NCI-H128 (cell line): ENCODE measurements around the gene TBC1D1.

Experiments used
- DNase-seq: peaks from one replicate; lab custom pipeline; 2025; ENCODE audit not compliant: unreplicated experiment; lab: John Stamatoyannopoulos, UW

Gene TBC1D1

DNA sequence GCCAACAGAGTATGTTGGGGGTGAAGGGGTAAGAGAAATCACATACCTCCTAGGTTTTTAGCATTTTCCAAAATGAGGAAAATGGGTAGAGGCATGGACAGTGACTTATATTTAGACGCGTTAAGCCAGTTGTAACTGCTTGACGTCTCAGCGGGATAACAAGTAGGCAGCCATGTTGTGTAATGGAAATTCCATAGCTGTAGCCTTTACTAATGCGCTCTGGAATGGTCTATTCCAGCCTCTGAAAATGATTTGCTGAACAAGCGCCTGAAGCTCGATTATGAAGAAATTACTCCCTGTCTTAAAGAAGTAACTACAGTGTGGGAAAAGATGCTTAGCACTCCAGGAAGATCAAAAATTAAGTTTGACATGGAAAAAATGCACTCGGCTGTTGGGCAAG is 204.8 kb downstream of the TBC1D1 start:
- DNase-seq: no peak

DNA sequence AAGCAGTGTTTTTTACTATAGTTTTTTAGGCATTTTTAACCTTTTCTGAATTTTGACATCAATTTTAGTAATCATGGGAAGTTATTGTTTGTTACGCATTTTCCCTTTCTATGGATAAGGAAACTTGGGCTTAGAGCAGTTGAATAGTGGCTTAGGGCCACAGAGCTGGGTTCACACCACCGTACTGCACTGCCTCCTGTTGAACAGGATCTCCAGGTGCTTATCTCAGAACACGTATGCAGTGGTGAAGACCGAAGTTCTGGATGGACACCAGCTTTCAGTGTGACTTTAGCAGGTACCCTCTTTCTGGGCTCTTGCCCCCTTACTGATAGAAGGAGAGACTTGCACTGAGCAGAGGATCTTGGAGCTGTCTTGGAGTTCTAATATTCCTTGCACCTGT is 206.9 kb downstream of the TBC1D1 start:
- DNase-seq: no peak

DNA sequence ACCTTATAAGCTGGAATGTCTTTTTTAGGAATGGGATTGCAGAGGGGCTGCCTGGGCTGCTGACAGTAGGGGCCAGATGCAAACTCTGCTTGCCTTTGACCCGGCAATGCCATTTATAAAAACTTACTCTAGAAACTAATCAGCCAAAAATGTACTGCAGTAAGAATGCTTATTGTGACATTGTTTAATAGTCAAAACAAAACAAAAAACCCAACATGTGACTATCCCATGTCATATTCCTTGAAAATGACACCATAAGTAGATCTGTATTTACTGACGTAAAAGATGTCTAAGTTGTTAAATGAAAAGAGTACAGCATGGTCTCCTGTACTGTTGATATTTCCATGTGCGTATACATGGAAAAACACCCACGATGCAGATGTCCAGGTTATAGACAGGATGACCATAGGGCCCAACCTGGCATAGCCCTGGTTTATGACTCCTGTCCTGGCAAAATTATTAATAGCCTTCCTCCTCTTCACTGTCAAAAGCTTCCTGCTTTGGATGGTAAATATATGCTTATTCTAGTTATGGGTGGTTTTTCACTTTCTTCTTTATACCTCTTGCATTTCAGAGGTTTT is 208.2 kb downstream of the TBC1D1 start:
- no peak for DNase-seq

DNA sequence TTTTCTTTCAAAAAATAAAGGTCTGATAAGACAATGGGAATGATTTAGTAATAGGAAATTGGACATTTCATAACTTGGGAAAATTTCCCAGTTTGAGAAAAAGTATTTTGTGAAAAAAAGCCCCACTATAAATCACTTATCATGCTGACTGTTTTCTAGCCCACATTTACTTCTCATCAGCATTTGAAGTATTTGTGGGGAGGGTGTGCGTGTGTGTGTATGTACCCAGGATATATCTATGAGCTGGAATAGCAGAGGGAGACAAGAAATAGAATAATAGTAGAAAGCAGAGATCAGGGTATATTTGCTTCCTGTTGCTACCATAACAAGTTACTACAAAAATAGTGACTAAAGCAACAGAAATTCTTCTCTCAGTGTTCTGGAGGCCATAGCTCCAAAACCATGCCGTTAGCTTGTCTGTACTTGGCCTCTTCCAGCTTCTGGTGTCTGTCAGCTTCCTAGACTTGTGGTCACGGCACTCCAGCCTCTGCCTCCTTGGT is 209.1 kb downstream of the TBC1D1 start:
- no peak for DNase-seq

DNA sequence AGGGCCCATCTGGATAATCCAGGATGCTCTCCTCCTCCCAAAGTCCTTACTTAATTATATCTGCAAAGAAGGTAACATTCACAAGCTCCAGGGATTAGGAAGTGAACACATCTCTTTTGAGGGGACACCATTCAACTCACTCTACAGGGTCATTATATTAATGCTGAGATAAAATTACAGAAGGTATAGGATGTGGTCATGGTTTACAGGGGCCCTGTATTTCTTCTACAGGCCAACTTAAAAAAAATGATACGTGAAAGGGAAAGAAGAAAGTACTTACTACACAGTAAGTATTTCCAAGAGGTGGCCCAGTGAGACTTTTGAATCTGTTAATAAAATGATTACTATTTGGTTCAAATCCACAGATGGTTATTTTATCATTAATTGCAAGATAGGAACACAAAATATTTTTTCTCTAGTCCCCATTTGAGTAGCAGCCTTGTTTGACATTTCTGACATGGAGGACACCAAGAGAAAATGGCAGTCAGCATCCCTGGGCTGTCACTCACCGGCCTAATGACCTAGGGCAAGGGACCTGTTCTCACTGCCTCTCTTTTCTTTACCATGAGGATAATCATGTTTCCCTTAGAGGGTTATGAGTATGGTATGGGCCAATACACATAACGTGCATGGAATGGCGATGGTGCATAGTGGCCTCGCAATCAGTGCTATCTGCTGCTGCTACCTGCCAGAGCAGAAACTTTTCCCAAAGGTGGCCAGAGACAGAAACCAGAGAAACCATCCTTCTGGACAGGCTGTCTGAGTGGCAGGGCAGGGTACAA is 209.8 kb downstream of the TBC1D1 start:
- no peak for DNase-seq

DNA sequence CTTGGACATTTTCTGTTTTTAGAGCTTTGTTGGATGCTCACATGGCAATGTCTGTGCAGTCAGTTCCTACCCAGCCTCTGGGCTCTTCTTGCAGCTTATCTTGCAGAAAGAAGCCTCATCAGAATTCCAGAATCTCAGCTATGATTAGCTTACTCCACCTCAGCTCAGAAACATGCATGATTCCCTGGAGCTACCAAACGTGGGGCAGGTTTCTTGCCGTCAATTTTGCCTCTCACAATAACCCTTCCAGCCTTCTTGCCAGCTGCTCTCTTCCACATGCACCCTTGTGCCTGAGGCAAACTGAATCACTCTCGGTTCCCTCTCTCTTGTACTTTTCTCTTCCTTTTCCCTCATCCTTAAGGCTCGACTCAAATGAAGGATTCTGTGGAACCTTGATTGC is 210.7 kb downstream of the TBC1D1 start:
- no peak for DNase-seq

DNA sequence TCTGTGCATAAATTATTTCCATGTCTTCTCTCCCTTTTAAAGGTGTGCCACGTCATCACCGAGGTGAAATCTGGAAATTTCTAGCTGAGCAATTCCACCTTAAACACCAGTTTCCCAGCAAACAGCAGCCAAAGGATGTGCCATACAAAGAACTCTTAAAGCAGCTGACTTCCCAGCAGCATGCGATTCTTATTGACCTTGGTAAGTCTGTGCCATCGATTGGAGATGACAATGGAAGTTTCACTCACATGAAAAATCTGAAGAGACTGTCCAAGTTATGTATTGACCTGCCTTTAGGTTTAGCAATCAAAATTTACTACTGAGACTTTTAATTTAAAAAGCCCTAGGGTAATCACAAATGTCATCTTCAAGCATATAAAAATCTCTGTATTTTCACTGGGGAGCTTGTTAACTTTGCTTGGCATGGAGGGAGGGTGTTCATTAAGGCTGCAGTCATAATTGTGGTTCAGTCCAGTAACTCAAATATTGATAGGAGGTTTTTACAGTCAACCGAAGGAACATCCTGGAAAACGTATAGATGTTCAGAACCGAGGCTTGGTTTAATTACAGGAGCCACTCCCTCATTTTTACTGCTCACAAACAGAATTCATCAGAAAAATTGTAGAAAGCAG is 212.2 kb downstream of the TBC1D1 start:
- no peak for DNase-seq

DNA sequence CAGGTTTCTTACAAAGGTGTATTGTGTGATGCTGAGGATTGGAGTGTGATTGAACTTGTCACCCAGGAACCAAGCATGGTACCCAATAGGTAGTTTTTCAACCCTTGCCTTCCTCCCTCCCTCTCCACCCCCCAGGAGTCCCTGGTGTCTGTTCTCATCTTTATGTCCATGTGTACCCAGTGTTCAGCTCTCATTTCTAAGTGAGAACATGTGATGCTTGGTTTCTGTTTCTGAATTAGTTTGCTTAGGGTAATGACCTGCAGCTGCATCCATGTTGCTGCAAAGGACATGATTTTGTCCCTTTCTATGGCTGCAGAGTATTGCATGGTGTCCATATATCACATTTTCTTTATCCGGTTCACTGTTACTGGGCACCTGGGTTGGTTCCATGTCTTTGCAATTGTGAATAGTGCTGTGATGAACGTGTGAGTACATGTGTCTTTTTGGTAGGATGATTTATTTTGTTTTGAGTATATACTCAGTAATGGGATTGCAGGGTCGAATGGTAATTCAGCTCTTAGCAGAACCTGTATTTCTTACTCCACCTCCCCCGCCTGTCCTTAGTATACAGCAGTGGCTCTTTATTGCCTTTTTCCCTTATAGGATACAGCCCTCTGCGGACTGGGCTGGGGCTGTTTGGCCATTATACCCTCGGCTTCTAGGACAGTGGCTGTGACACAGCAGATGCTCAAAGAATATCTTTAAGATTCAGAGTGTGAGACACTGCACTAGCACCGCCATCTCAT is 214.8 kb downstream of the TBC1D1 start:
- DNase-seq: no peak

DNA sequence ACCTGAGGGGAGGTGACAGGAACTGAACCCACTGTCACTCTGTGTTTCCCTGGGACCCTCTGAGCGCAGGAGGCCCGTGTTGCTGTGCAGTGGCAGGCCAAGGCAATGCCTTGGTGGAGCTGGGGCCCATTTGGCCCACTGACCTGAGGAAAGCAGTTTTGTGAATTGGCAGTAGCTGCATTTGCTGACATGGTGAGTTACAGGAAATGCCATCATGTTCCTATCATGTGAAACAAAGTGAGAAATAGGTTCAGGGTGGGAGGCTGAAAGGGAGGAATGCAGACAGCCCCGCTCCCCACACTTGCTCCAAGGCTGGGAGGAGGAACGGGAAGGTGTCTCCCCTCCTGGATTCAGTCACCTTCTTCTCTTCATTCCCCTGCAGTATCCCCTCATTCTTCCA is 215.4 kb downstream of the TBC1D1 start:
- DNase-seq: no peak

DNA sequence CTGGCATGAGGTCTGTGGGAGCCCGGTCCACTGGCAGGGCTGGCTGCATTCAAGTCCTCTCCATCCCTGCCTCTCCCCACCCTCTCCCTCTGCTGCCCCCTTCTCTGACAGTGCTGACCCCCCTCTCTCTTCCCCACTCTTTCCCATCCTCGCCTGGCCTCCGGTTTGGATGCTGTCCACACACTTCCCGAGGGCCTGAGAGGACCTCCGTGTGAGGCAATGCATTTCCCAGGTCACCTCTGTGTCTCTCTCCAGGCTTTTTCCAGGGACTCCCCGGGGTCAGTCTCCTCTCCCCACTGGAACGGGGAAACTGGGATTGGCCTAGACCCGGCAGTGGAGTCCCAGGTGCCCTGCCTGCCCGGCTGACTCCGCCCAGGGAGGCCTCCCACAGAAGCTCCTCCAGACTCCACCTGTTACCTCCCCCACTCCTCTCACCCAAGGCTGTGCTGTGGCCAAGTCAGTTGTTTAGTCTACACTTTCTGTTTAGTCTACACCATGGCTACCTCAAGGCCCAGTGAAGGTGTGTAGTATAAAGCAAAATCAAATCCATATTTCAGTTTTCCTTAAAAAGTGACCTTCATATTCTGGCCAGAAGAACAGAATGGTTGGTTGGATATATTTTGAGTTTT is 216.1 kb downstream of the TBC1D1 start:
- DNase-seq: no peak

DNA sequence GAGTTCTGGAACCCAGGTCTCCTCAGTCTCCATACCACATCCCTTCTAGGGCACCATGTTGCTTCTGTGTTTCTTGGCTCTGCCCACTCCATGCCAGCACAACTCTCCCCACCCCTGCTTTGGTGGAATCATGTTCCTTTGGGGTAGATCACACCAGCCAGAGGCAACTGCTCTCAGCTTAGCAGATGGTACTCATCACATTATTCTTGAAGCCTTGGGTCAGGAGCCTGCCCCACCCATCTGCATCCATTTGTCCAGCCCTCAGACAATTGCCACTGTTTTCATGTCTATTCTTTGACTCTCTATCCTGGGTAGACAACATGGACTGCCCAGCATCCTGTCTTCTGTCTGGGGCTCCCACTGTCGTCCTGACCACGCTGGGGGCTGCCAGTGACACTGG is 216.9 kb downstream of the TBC1D1 start:
- DNase-seq: no peak

DNA sequence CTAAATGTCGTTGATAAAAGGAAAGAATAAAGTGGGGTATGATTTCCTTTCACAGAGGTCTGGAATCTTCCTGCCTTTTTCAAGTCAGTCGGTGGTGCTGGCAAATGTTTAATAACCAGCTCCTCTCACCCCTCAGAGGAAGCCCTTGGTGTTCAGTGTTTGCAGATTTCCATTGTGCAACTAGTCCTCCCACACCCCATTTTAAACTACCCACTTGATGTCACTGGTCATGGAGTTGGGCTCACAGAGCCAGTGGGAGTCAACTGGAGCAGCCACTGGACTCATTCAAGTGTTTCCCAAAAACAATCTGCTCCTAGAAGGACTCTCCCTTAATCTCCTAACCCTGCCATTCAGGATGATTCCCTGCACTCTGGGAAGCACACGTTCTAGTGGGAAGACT is 218.5 kb downstream of the TBC1D1 start:
- no peak for DNase-seq

DNA sequence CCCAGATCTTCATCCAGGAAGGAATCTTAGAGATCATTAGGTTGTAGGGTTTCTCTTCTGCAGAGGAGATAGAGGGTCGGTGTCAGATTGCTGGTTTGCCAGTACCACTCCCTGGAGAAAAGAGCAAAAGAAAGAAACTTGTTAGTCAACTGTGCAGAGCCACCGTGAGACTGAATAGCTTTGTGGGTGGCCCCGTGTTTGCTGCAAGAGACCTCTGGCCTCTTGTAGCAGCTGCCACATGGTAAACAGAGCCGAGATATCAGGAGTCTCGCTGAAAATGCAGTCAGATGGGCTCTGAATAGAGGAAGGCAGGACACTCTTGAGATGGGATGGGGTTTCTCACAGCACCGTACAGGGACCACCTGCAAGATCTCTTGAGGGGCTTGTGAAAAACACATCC is 219.0 kb downstream of the TBC1D1 start:
- DNase-seq: no peak

DNA sequence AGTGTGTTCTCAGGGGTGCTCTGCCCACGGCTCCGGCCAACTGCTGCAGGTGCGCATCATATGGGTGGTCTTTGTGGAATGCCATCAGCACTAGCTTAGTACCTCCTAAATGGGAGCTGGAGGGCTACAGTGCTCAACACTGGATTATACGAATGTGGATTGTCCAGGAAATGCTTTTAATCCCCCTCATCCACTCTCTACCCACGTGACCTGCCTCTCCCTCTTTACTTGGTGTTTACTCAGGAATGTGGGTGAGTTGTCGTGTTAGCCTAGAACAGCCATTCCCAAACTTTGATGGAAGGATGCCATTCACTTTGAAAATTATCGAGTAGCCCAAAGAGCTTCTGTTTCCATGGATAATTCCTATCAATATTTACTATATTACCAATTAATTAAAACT is 220.1 kb downstream of the TBC1D1 start:
- no peak for DNase-seq

DNA sequence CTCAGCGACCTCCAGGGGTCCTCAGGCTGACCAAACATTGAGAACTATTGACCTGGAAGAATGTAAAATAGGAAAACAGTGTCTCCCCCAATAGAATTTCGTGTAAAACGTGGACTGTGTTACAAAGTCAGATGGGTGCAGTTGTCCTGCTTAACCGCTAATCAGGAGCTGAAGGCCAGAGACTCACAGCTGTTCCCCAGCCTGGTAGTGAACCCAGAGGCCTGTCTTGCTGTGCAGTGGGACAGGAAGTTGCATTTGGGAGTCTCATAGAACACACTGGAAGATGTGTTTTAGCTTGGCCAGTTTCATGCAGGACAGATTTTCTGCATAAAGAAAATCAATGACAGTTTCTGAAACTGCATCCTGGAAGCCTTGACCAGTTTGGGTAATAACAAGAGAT is 220.8 kb downstream of the TBC1D1 start:
- DNase-seq: no peak

DNA sequence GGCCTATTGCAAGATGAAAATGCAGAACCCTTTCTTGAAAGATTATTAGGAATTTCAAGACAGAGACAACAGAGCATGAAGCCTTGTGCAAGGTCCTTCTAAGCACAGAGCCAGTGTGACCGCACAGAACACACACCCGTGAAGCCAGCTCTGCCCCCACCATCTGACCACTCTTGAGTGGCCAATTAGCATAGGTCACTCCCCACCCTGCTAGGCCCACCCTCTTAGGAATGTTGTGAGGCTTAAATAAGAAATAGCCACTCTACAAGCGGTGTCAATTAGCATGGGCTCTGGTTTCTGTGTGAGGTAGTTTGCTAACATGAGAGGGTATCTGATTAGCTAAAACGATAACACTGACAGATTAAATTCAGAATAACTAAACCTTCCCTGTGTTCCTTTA is 222.2 kb downstream of the TBC1D1 start:
- no peak for DNase-seq

DNA sequence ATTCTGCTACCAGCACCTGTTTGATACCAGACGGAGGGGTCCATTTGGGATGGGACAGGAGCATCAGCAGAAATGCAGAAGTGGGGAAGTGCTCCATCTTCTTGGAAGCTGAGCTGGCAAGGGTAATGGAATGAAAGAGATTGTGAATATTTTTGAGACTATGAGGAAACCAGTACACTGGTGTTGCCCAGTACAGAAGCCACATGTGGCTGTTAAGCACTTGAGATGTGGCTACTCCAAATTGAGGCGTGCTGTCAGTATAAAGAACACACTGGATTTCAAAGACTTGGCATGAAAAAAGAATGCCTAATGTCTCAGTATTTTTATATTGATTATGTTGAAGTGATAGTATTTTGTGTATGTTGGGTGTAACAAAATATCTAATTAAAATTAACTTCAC is 222.7 kb downstream of the TBC1D1 start:
- DNase-seq: no peak

DNA sequence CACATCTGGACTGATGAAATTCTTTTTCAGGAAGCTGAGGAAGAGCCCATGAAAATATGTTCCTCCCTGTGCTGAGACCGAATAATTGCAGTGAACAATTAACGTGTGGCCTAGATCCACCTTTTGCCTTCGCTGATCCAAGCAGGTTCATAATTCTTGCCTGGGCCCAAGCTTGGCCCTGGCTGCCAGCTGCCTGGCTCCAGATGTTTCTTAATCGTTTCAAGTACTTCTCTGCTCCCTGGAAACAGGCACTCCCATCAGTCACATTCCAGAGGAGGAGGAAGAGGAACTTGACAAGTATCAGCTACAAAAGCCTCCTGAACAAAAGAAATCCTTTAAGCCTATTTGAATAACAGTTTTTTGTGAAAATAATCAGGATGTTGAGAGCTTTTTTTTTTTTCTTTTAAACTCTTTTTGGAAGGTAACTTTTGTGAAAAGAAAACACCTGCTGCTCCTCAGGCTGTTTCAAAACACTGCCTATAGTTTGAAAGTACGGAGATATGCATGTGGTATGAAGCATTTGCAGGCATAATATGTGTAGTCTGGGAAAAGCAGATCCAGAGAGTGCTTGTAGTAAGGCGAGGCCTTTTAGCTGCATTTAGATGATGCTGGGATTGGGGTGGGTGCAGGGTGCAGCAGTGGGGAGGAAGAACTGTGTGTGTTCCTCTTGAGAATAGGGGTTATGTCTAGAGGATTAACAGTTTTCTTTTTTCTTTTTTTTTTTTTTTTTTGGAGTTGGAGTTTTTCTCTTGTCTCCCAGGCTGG is 223.7 kb downstream of the TBC1D1 start:
- DNase-seq: no peak

DNA sequence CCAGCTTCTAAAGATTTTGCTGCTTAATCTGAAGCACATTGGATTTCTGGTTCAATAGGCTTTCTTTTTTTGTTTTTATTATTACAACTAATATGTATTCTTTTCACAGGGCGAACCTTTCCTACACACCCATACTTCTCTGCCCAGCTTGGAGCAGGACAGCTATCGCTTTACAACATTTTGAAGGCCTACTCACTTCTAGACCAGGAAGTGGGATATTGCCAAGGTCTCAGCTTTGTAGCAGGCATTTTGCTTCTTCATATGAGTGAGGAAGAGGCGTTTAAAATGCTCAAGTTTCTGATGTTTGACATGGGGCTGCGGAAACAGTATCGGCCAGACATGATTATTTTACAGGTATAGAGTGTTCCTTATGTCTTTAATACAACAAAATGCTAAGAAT is 224.7 kb downstream of the TBC1D1 start:
- DNase-seq: no peak

DNA sequence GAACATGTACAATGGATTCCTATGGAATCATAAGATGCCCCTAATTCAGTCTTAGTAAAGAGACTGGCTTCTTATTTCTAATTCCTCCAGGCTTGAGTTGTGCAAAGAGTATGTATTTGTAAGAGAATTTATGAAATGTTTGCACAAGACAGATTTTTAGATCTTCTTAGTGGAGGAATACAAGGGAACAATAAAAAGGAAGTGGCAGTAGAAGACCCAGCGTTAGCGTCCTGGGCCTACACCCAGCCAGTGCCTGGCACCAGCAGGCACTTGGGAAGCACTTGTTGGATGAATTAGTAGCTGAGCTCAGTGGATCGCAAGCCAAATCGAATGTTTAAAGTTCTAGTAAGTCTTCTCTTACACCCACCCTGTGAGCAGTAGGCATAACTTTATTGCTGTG is 226.7 kb downstream of the TBC1D1 start:
- DNase-seq: no peak
